Prostate gland (tissue), 2 donors: ENCODE measurements around the gene STOM. TPM values are rescaled to one million over a fixed set of nuclear protein-coding genes. Genes with fewer than 3 reads are reported as not detected.

Experiments
- DNase-seq: peaks from one replicate; pipeline ENCODE4 v3.0.0-alpha.2; 2019; ENCODE audit warnings: low spot score
- H3K27ac ChIP-seq, 2 donors: fragments of 200-600 bp; sonication (generic); 2 replicates each; pipeline ENCODE4 v1.5.1; 2017 to 2019
- H3K27me3 ChIP-seq: fragments of 200-600 bp; sonication (generic); replicated peaks from 2 replicates; pipeline ENCODE4 v1.5.1; 2019; ENCODE audit not compliant: insufficient read depth
- H3K36me3 ChIP-seq, 2 donors: fragments of 200-600 bp; sonication (generic); 1 replicate in 1 of 2; 2 replicates in 1 of 2; pipeline versions ENCODE4 v1.5.1 to v1.8.1; 2017 to 2019
- H3K4me1 ChIP-seq: fragments of 200-600 bp; sonication (generic); replicated peaks from 2 replicates; pipeline ENCODE4 v1.5.1; 2019
- H3K4me3 ChIP-seq, 2 donors: fragments of 200-600 bp; sonication (generic); 2 replicates each; pipeline ENCODE4 v1.5.1; 2017 to 2019
- H3K9me3 ChIP-seq: fragments of 200-600 bp; sonication (generic); 2 replicates; pipeline ENCODE4 v1.5.1; 2017
- CTCF ChIP-seq, 4 experiments: fragments of 200-600 bp in 2 of 4; fragments of 450-650 bp in 2 of 4; sonication (generic) in 2 of 4; IDR thresholded peaks; 1 replicate in 3 of 4; 2 replicates in 1 of 4; pipeline ENCODE4 v1.5.1; 2016 to 2019; ENCODE audit warnings: antibody characterized with exemption in 4 of 4, mild to moderate bottlenecking in 2 of 4, moderate library complexity in 2 of 4
- POLR2A ChIP-seq: fragments of 450-650 bp; IDR thresholded peaks from one replicate; pipeline ENCODE4 v1.6.1; 2016; ENCODE audit warnings: antibody characterized with exemption, mild to moderate bottlenecking
- POLR2AphosphoS5 ChIP-seq: sonication (generic); formaldehyde crosslinking; IDR thresholded peaks from one replicate; pipeline ENCODE4 v1.6.1; 2017; ENCODE audit warnings: antibody characterized with exemption
- WGBS: methylation state at CpG from one replicate; pipeline ENCODE4 v1.1.5; 2018; 5-methylcytosine and 5-hydroxymethylcytosine counted together
- intact Hi-C: fragments of 100-400 bp; cut with DNase I; formaldehyde crosslinking; loops from one replicate; pipeline ENCODE4 v1.14.2; 2022
- total RNA-seq, 2 donors: library from RNA; depleted of rRNA; stranded (reverse); fragments of >200 nt; gene quantifications; one replicate each; pipeline ENCODE4 v1.1.0, GENCODE V29; 2016

The STOM gene
- total RNA-seq, 2 donors from 2014 or later = 64.3 to 85.1 TPM

GRCh38 chr9:121313458-121314152, 56.4 kb downstream of the STOM start:
- TF ChIP-seq CTCF (IDR thresholded peaks at IDR 0.05) (no peak), POLR2AphosphoS5 (no peak), POLR2A (no peak)
- no peak for DNase-seq
- Histone ChIP-seq H3K27me3 (no peaks in the 10 kb centered on the region), H3K9me3 (no peaks in the 10 kb centered on the region), H3K4me1 (no peaks in the 10 kb centered on the region), H3K36me3 (peaks cover 4 to 21% of the 10 kb centered on the region in 2 donors), H3K27ac (no peak overlapping the region), H3K4me3 (no peak overlapping the region)
- 97% methylated on average over 10 of the region's 10 CpGs for WGBS
- intact Hi-C loops = no loop called here

DNA sequence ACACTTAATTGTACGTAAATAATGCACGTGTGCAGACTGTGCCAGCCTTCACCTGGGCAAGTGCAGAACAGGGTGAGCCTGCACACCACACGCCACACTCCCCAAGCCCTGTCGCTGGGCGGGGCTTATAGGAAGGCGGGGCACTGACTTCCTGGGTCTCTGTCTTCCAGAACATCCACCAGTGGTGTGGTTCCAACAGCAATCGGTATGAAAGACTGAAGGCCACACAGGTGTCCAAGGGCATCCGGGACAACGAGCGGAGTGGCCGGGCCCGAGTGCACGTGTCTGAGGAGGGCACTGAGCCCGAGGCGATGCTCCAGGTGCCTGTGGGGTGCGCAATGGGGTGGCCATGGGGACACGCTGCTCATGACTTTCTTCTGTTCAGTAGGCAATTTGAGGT, 57.9 kb downstream of the STOM start:
- TF ChIP-seq CTCF (IDR thresholded peaks at IDR 0.05) = no peak
- TF ChIP-seq POLR2AphosphoS5 = no peak
- no peak for TF ChIP-seq POLR2A
- no peak overlapping the region for H3K4me3 ChIP-seq
- DNase-seq = no peak
- H3K27me3 ChIP-seq = no peaks in the 10 kb centered on the region
- no peaks in the 10 kb centered on the region for H3K9me3 ChIP-seq
- H3K36me3 ChIP-seq = peaks cover 4 to 21% of the 10 kb centered on the region in 2 donors
- H3K4me1 ChIP-seq = no peaks in the 10 kb centered on the region
- no peak overlapping the region for H3K27ac ChIP-seq
- intact Hi-C loops = no loop called here
- WGBS = 88% methylated on average over 17 of the region's 17 CpGs

DNA sequence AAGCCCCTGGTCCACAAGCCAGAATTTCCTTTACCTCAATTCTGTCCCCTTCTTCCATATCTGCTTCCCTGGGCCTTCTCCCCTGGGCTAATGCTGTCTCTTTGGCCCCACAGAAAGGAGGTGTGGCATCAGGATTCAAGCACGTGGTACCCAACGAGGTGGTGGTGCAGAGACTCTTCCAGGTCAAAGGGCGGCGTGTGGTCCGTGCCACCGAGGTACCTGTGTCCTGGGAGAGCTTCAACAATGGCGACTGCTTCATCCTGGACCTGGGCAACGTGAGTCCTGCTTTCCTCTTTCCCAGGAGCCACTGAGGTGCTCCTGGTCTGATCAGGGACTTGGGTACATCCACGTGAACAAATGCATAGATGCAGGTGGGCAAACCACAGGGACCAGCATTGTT, 59.5 kb downstream of the STOM start:
- intact Hi-C loops = no loop called here
- H3K27ac ChIP-seq = no peak overlapping the region
- DNase-seq = no peak
- TF ChIP-seq POLR2A (no peak), POLR2AphosphoS5 (no peak), CTCF (IDR thresholded peaks at IDR 0.05) (no peak)
- H3K27me3 ChIP-seq = no peaks in the 10 kb centered on the region
- H3K9me3 ChIP-seq = no peaks in the 10 kb centered on the region
- WGBS = 89% methylated on average over 9 of the region's 9 CpGs
- H3K4me1 ChIP-seq = no peaks in the 10 kb centered on the region
- peaks cover 4 to 21% of the 10 kb centered on the region in 2 donors for H3K36me3 ChIP-seq
- H3K4me3 ChIP-seq = no peak overlapping the region

GRCh38 chr9:121309833-121310425, 60.1 kb downstream of the STOM start:
- H3K36me3 ChIP-seq = peaks cover 4 to 21% of the 10 kb centered on the region in 2 donors
- H3K27me3 ChIP-seq = no peaks in the 10 kb centered on the region
- no peaks in the 10 kb centered on the region for H3K9me3 ChIP-seq
- H3K4me1 ChIP-seq = no peaks in the 10 kb centered on the region
- no peak overlapping the region for H3K27ac ChIP-seq
- no peak overlapping the region for H3K4me3 ChIP-seq
- intact Hi-C loops = no loop called here
- TF ChIP-seq CTCF (IDR thresholded peaks at IDR 0.05) (no peak), POLR2A (no peak), POLR2AphosphoS5 (no peak)
- no peak for DNase-seq
- WGBS = over 99% methylated on average over 7 of the region's 7 CpGs

DNA sequence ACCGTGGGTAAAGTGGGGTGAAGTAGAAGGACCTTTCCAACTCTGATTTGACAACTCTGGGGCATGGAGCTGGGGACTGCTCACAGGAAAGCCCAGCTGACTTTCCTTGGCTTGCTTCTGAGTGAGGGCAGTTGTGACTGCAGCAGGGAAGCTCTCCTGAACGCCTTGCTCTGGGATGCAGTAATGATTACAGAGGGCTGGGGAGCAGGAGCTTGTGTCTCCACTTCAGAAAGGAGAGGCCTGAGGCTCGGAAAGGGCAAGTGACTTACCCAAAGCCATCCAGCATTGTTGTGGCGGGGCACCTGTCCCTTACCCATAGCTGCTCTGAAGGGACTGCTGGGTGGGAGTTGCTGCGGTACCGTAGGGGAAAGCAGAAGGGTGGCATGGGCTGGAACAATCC, 60.9 kb downstream of the STOM start:
- intact Hi-C loops = no loop called here
- peaks cover 4 to 21% of the 10 kb centered on the region in 2 donors for H3K36me3 ChIP-seq
- no peak overlapping the region for H3K4me3 ChIP-seq
- DNase-seq = no peak
- H3K4me1 ChIP-seq = no peaks in the 10 kb centered on the region
- H3K27me3 ChIP-seq = no peaks in the 10 kb centered on the region
- no peaks in the 10 kb centered on the region for H3K9me3 ChIP-seq
- TF ChIP-seq POLR2AphosphoS5 = no peak
- no peak for TF ChIP-seq POLR2A
- TF ChIP-seq CTCF (IDR thresholded peaks at IDR 0.05) = no peak
- no peak overlapping the region for H3K27ac ChIP-seq
- WGBS = 95% methylated on average over 6 of the region's 6 CpGs
